Lower leg skin (tissue), 3 donors: ENCODE data around the gene HOXC10.

Source experiments
- CTCF ChIP-seq, 3 donors: fragments of 450-650 bp; IDR thresholded peaks; one replicate each; pipeline ENCODE4 v1.5.1; 2016; ENCODE audit warnings: antibody characterized with exemption in 3 of 3, mild to moderate bottlenecking in 3 of 3, moderate library complexity in 2 of 3
- POLR2A ChIP-seq, 2 donors: fragments of 450-650 bp; IDR thresholded peaks; one replicate each; pipeline ENCODE4 v1.6.1; 2016 to 2017; ENCODE audit warnings: antibody characterized with exemption in 2 of 2, mild to moderate bottlenecking in 1 of 2, moderate library complexity in 1 of 2

DNA sequence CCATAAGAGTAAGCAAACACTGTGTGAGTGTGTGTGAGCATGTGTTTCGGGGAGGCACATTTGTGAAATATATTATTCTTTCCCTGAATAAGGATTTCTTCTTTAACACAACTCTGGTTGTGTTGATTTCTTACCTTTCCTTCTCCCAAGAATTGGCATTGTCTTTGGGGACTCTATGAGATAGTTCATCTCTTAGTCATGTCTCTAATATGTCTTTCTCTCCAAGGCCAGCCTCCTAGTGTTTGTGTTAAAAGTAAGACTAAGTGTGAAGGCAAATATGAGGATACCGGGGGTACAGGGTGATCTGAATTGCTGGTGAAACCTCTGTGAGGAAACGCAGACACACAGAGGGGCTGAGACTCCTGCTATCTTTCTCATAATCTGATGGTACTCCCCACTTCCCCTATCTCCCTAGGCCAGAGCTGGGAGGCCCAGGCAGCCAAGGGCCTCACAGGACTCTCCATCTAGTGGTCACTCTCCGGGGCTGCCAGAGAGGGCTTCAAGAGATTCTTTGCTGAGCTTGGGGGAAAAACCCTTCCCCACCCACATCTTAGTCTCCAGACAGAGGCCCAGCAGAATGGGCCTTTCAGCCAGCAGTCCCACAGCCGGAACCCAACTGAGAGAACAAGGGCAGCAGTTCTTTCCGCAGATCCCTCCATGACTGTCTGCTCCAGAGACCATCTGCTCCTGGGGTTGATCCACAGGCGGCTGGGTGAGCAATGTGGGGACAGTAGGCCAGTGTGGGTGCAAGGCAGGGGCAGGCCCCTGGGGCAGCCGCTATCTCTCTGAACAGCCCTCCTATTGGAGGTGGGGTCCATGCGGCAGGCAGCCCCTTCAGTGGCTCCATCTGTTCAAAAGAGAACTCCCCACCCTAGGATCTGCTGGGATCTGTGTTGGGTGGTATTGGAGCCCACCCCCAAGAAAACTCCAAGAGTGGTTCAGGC, 36.0 kb upstream of the HOXC10 start:
- TF ChIP-seq POLR2A (IDR thresholded peaks at IDR 0.05) (no peak), CTCF (IDR thresholded peaks at IDR 0.05) (no peak)
